Pancreas (tissue), 10 donors: ENCODE measurements around the gene ASRGL1. TPM values are rescaled to one million over a fixed set of nuclear protein-coding genes. Genes with fewer than 3 reads are reported as not detected.

Experiments used
- ATAC-seq, 4 donors: fragments of 200-7000 bp; cut with Tn5 transposase; one replicate each; pipeline versions ENCODE4 v1.8.0 to v1.9.1; 2020; ENCODE audit warnings: mild to moderate bottlenecking in 4 of 4, moderate library complexity in 4 of 4
- DNase-seq, 6 donors: peaks; one replicate each; pipeline ENCODE4 v3.0.0-alpha.2; 2020
- FAIRE-seq: peaks from 2 replicates; lab custom pipeline; 2012; peaks lifted over from hg19 to GRCh38; lab: Jason Lieb, UNC
- H3K27ac ChIP-seq, 4 donors: fragments of 200-600 bp; sonication (generic); 1 replicate in 3 of 4; 2 replicates in 1 of 4; pipeline versions ENCODE4 v1.5.0 to v1.8.0; 2020
- H3K27me3 ChIP-seq, 4 donors: fragments of 200-600 bp; one replicate each; pipeline ENCODE4 v1.8.0; 2021
- H3K36me3 ChIP-seq, 3 donors: fragments of 200-600 bp; sonication (generic) in 1 of 3; one replicate each; pipeline versions ENCODE4 v1.5.0 to v1.8.0; 2020 to 2021
- H3K4me1 ChIP-seq, 3 donors: fragments of 200-600 bp; one replicate each; pipeline ENCODE4 v1.8.0; 2021
- H3K4me3 ChIP-seq, 4 donors: fragments of 200-600 bp; sonication (generic) in 2 of 4; one replicate each; pipeline versions ENCODE4 v1.5.0 to v1.8.0; 2020 to 2021
- H3K9me3 ChIP-seq, 4 donors: fragments of 200-600 bp; one replicate each; pipeline ENCODE4 v1.8.0; 2021
- WGBS, 2 donors: extraction: QIAGEN DNeasy Blood & Tissue Kit; methylation state at CpG; one replicate each; pipeline ENCODE4 v1.1.7; 2013; 5-methylcytosine and 5-hydroxymethylcytosine counted together
- intact Hi-C, 3 donors: fragments of 100-400 bp; cut with DNase I; formaldehyde crosslinking; loops; one replicate each; pipeline versions ENCODE4 v1.11.1 to v1.14.2; 2022
- polyA plus RNA-seq, 2 donors: library from polyadenylated mRNA; stranded (reverse); fragments of 200-250 nt; gene quantifications; one replicate each; pipeline ENCODE4 v1.2.3, GENCODE V29; 2013
- total RNA-seq, 6 donors: library from RNA; stranded (reverse); fragmentation: NEBNext Ultra II Directional in 4 of 6; extraction: Animal tissue kit (Norgen Biotek cat#: 25700) in 4 of 6; gene quantifications; one replicate each; pipeline versions ENCODE4 v1.2.1 to v1.2.4, GENCODE V29; 2021 to 2023
- TF ChIP-seq, protein P1 (sequence below), 4 donors: fragments of 200-600 bp; sonication (generic) in 3 of 4; IDR thresholded peaks; one replicate each; pipeline versions ENCODE4 v1.5.0 to v1.8.0; 2021; ENCODE audit warnings: antibody characterized with exemption in 4 of 4
- donor health status: healthy with polysubstance abuse.
- donor health status: DM: no; HTN: no; CAD: no; lungs with moderate emphysema.
- donor health status: DM: no; HTN: no; CAD: no.
- donor health status: control.
- donor health status: control.
- donor health status: Bipolar disorder and iron deficiency.
- donor health status: DM: yes; HTN: yes; CAD: no.
- donor health status: DM: no; HTN: no; CAD: no.
- donor health status: DM: no; HTN: no; CAD: no.
- donor health status: DM: yes; HTN: yes; CAD: no.

Gene ASRGL1
- total and polyA plus RNA-seq, 8 donors: 8.1 to 26.5 (median 12.4) TPM

- H3K4me3 ChIP-seq: no peak overlapping the region
- H3K9me3 ChIP-seq: no peaks in the 10 kb centered on the region
- no peaks in the 10 kb centered on the region for H3K36me3 ChIP-seq
- DNase-seq: peak in 1 of 6 donors; percentile 31
- 16 to 17% methylated on average over 9 of the region's 9 CpGs for WGBS, 2 donors
- intact Hi-C loops: no loop called here
- TF ChIP-seq, protein P1, sequence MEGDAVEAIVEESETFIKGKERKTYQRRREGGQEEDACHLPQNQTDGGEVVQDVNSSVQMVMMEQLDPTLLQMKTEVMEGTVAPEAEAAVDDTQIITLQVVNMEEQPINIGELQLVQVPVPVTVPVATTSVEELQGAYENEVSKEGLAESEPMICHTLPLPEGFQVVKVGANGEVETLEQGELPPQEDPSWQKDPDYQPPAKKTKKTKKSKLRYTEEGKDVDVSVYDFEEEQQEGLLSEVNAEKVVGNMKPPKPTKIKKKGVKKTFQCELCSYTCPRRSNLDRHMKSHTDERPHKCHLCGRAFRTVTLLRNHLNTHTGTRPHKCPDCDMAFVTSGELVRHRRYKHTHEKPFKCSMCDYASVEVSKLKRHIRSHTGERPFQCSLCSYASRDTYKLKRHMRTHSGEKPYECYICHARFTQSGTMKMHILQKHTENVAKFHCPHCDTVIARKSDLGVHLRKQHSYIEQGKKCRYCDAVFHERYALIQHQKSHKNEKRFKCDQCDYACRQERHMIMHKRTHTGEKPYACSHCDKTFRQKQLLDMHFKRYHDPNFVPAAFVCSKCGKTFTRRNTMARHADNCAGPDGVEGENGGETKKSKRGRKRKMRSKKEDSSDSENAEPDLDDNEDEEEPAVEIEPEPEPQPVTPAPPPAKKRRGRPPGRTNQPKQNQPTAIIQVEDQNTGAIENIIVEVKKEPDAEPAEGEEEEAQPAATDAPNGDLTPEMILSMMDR (IDR thresholded peaks at IDR 0.05): no peak
- peak overlapping the region in 1 of 4 donors; percentile 2 for H3K27ac ChIP-seq
- H3K27me3 ChIP-seq: no peaks in the 10 kb centered on the region
- no peak for FAIRE-seq
- H3K4me1 ChIP-seq: peaks cover 0 to 27% (median 0%) of the 10 kb centered on the region in 3 donors
- peak in 3 of 4 donors; percentile 41 to 59 (median 50) for ATAC-seq
Observed at GRCh38 chr11:62432695-62433094, 95.4 kb downstream of the ASRGL1 start.

DNA sequence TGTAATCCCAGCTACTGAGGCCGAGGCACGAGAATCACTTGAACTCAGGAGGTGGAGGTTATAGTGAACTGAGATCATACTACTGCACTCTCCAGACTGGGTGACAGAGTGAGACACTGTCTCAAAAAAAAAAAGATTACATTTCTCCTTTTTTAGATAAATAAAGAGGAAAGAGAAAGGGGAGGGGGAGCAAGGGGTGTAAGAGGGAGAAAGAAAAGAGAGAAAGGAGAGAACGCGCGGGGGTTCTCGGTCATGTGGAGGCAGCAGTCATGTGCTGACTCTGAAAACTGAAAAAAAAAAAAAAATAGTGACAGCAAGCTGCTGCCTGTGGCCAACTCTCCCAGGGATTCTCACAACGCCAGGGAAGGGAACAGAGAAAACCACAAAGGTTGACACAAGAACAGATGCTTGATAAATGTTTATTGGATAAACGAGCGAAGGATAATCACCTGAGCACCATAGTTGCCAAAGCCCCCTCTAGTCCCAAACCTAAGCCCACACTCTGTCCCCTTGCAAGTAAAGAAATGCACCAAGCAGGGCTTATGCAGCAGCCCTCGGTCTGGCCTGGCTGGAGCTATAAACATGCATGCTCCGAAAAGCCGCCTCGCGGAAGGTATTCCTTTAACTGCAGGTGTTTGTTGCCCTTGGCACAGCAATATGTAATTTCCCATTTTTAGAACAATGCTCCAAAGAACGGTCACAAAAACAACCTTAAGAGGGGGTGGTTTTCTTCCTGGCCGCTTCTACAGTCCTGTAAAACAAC, 96.1 kb downstream of the ASRGL1 start:
- Histone ChIP-seq H3K27ac (peak overlapping the region in 1 of 4 donors; percentile 2), H3K4me3 (no peak overlapping the region), H3K36me3 (no peaks in the 10 kb centered on the region), H3K9me3 (no peaks in the 10 kb centered on the region), H3K27me3 (no peaks in the 10 kb centered on the region), H3K4me1 (peaks cover 0 to 27% (median 0%) of the 10 kb centered on the region in 3 donors)
- intact Hi-C loops: no loop called here
- DNase-seq (no peak), ATAC-seq (peak in 3 of 4 donors; percentile 35 to 64 (median 56)), FAIRE-seq (no peak)
- WGBS, 2 donors: 50 to 54% methylated on average over 16 of the region's 16 CpGs
- TF ChIP-seq, protein P1 (IDR thresholded peaks at IDR 0.05): no peak

DNA sequence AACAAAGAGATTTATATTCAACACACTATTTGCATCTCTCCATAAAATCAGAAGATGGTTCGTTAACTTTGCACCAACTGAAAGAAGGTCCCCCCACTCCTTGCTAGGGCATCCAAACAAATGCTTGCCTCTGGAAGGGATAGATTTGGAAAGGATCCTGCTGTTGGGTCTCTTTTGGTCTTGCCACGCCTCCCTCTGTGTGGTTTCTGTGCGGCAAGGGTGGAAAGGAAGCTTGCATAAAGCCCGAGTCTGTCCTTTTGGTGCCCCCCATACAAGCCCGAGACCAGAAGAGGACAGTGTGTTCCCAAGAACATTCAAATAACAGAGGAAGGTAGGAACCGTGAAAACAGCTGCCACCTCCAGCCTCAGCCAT, 96.6 kb downstream of the ASRGL1 start:
- no peak for DNase-seq
- no peaks in the 10 kb centered on the region for H3K27me3 ChIP-seq
- H3K36me3 ChIP-seq: no peaks in the 10 kb centered on the region
- peak in 1 of 4 donors; percentile 16 for ATAC-seq
- no peak for FAIRE-seq
- no peak overlapping the region for H3K27ac ChIP-seq
- H3K9me3 ChIP-seq: no peaks in the 10 kb centered on the region
- 76 to 83% methylated on average over 6 of the region's 6 CpGs for WGBS, 2 donors
- H3K4me3 ChIP-seq: no peak overlapping the region
- intact Hi-C loops: no loop called here
- peaks cover 0 to 27% (median 0%) of the 10 kb centered on the region in 3 donors for H3K4me1 ChIP-seq
- TF ChIP-seq, protein P1 (IDR thresholded peaks at IDR 0.05): no peak

DNA sequence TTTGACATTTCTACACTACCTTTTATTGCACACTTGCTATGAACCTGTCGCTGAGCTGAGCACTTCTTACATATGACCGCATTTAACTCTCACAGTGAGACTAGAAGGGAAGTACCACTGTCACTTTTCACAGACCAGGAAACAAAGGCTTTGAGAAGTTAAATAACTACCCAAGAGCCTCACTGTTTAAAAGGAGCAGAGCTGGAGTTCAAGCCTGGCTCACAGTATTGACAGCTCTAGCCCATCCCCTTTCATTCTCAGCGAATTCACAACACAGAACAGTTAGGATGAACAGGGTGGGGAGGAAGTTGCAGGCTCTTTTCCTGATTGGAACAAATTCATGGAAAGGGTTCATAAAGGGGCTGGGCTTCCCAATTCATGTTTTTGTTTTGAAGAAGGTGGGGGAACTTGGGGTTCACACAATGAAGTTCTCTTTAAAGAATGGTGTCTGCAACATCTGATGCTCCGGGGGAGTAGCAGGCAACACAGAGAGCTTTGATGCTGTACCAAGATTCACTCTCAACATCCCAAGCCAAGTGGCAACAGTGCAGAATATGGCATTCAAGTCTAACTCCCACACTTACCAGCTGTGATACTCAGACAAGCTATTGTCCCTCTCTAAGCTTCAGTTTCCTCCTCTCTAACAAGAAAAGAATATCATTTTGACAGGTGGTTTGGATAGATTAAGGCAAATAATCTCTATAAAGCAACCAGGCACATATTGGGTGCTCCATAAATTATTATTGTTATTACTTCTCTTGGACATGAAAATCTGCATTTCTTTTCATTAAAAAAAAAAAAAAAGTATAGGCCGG, 98.8 kb downstream of the ASRGL1 start:
- DNase-seq (no peak), ATAC-seq (no peak), FAIRE-seq (no peak)
- H3K27me3 ChIP-seq: no peaks in the 10 kb centered on the region
- no peaks in the 10 kb centered on the region for H3K9me3 ChIP-seq
- H3K4me3 ChIP-seq: no peak overlapping the region
- H3K27ac ChIP-seq: no peak overlapping the region
- 68 to 76% methylated on average over 5 of the region's 5 CpGs for WGBS, 2 donors
- H3K4me1 ChIP-seq: peaks cover 0 to 21% (median 0%) of the 10 kb centered on the region in 3 donors
- TF ChIP-seq, protein P1 (IDR thresholded peaks at IDR 0.05): no peak
- intact Hi-C loops: no loop called here
- H3K36me3 ChIP-seq: no peaks in the 10 kb centered on the region
